DOHH2 (cell line): ENCODE data around the gene CREB1.

Experiments used
- H3F3A ChIP-seq: fragments of 200-600 bp; sonication (generic), shearing (Covaris generic); 2 replicates; pipeline ENCODE4 v1.6.0; 2016; ENCODE audit warnings: antibody characterized with exemption, mild to moderate bottlenecking; ENCODE audit not compliant: control insufficient read depth, insufficient read depth
- H3K27ac ChIP-seq: fragments of 200-600 bp; sonication (generic); 2 replicates; pipeline ENCODE4 v1.5.1; 2014; ENCODE audit warnings: low read depth, mild to moderate bottlenecking, low read length, moderate library complexity
- H3K27me3 ChIP-seq: fragments of 200-600 bp; sonication (generic); 2 replicates; pipeline ENCODE4 v1.6.1; 2014; ENCODE audit warnings: mild to moderate bottlenecking, low read length, mixed read lengths; ENCODE audit not compliant: control insufficient read depth
- H3K36me3 ChIP-seq: fragments of 200-600 bp; sonication (generic); 2 replicates; pipeline ENCODE4 v1.6.1; 2014; ENCODE audit warnings: mild to moderate bottlenecking, low read length, moderate library complexity, mixed read lengths; ENCODE audit not compliant: control insufficient read depth
- H3K4me1 ChIP-seq: fragments of 200-600 bp; sonication (generic); 2 replicates; pipeline ENCODE4 v1.6.1; 2014; ENCODE audit warnings: mild to moderate bottlenecking, low read length, mixed read lengths; ENCODE audit not compliant: control insufficient read depth
- H3K4me2 ChIP-seq: fragments of 200-600 bp; sonication (generic); 2 replicates; pipeline ENCODE4 v1.6.0; 2014; ENCODE audit warnings: mild to moderate bottlenecking, low read length, moderate library complexity
- H3K4me3 ChIP-seq: fragments of 200-600 bp; sonication (generic); 2 replicates; pipeline ENCODE4 v1.5.1; 2014; ENCODE audit warnings: mild to moderate bottlenecking, low read length, mixed read lengths
- H3K79me2 ChIP-seq: fragments of 200-600 bp; sonication (generic); 2 replicates; pipeline ENCODE4 v1.6.1; 2014; ENCODE audit warnings: mild to moderate bottlenecking, low read length, mixed read lengths; ENCODE audit not compliant: control insufficient read depth
- H3K9me2 ChIP-seq: fragments of 200-600 bp; sonication (generic); replicated peaks from 2 replicates; pipeline ENCODE4 v1.6.1; 2014; ENCODE audit warnings: mild to moderate bottlenecking, low read length, mixed read lengths; ENCODE audit not compliant: control insufficient read depth
- H3K9me3 ChIP-seq: fragments of 200-600 bp; sonication (generic); 2 replicates; pipeline ENCODE4 v1.6.1; 2014; ENCODE audit warnings: antibody characterized with exemption, low read length, mixed read lengths; ENCODE audit not compliant: control insufficient read depth, insufficient read depth
- H4K20me1 ChIP-seq: fragments of 200-600 bp; sonication (generic); 2 replicates; pipeline ENCODE4 v1.6.0; 2014; ENCODE audit warnings: low read depth, mild to moderate bottlenecking, antibody characterized with exemption, low read length, moderate library complexity; ENCODE audit not compliant: control insufficient read depth, insufficient read depth
- EZH2phosphoT487 ChIP-seq: fragments of 200-600 bp; sonication (generic); IDR thresholded peaks from 2 replicates; pipeline ENCODE4 v1.6.1; 2017; ENCODE audit warnings: borderline replicate concordance, mild to moderate bottlenecking, antibody characterized with exemption, low read length, moderate library complexity, mixed read lengths
- TF ChIP-seq, protein P1 (sequence below): fragments of 200-600 bp; sonication (generic); IDR thresholded peaks from one replicate; pipeline ENCODE4 v1.5.1; 2014; ENCODE audit warnings: antibody characterized with exemption, mild to moderate bottlenecking, low read depth, low read length; ENCODE audit not compliant: poor library complexity, severe bottlenecking

CREB1 gene

DNA sequence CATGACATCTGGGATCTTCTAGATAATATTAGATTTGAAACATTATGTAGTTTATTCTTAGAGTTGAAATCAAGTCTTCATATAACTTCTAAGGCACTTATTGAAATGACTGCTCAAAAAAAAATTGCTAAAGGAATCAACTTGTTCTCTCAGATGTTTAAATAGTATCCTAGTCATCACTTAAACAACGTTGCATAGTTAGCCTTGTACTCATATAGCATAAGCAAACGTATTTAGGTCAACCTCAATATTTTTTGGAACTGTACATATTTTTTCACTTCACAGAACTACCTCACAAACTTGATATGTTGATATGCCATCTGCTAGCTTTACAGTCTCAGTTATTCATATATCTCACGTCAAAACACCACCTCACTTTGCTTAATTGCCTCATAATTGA, 47.1 kb upstream of the CREB1 start:
- no peaks in the 10 kb centered on the region for H3F3A ChIP-seq
- H3K27me3 ChIP-seq: peaks cover 33% of the 10 kb centered on the region
- no peak overlapping the region for H3K4me3 ChIP-seq
- no peaks in the 10 kb centered on the region for H3K79me2 ChIP-seq
- no peaks in the 10 kb centered on the region for H3K9me2 ChIP-seq
- peaks cover 5% of the 10 kb centered on the region for H3K4me1 ChIP-seq
- no peak overlapping the region for H3K4me2 ChIP-seq
- H3K9me3 ChIP-seq: no peaks in the 10 kb centered on the region
- H3K27ac ChIP-seq: no peak overlapping the region
- H4K20me1 ChIP-seq: no peaks in the 10 kb centered on the region
- no peaks in the 10 kb centered on the region for H3K36me3 ChIP-seq
- TF ChIP-seq EZH2phosphoT487: no peak
- TF ChIP-seq, protein P1, sequence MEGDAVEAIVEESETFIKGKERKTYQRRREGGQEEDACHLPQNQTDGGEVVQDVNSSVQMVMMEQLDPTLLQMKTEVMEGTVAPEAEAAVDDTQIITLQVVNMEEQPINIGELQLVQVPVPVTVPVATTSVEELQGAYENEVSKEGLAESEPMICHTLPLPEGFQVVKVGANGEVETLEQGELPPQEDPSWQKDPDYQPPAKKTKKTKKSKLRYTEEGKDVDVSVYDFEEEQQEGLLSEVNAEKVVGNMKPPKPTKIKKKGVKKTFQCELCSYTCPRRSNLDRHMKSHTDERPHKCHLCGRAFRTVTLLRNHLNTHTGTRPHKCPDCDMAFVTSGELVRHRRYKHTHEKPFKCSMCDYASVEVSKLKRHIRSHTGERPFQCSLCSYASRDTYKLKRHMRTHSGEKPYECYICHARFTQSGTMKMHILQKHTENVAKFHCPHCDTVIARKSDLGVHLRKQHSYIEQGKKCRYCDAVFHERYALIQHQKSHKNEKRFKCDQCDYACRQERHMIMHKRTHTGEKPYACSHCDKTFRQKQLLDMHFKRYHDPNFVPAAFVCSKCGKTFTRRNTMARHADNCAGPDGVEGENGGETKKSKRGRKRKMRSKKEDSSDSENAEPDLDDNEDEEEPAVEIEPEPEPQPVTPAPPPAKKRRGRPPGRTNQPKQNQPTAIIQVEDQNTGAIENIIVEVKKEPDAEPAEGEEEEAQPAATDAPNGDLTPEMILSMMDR: no peak

- H3K27me3 ChIP-seq: peaks cover 33% of the 10 kb centered on the region
- H3K4me1 ChIP-seq: peaks cover 5% of the 10 kb centered on the region
- TF ChIP-seq, protein P1: no peak
- no peak for TF ChIP-seq EZH2phosphoT487
- no peak overlapping the region for H3K27ac ChIP-seq
- H3K4me2 ChIP-seq: no peak overlapping the region
- no peaks in the 10 kb centered on the region for H3K9me2 ChIP-seq
- H3K36me3 ChIP-seq: no peaks in the 10 kb centered on the region
- H4K20me1 ChIP-seq: no peaks in the 10 kb centered on the region
- H3K4me3 ChIP-seq: no peak overlapping the region
- H3F3A ChIP-seq: no peaks in the 10 kb centered on the region
- no peaks in the 10 kb centered on the region for H3K79me2 ChIP-seq
- no peaks in the 10 kb centered on the region for H3K9me3 ChIP-seq
These were observed 46.7 kb upstream of the CREB1 start for GRCh38 chr2:207483066-207483465.

GRCh38 chr2:207483477-207483876, 46.3 kb upstream of the CREB1 start:
- no peaks in the 10 kb centered on the region for H3F3A ChIP-seq
- H3K36me3 ChIP-seq: no peaks in the 10 kb centered on the region
- TF ChIP-seq, protein P1: no peak
- TF ChIP-seq EZH2phosphoT487: no peak
- no peak overlapping the region for H3K4me3 ChIP-seq
- H3K4me1 ChIP-seq: peaks cover 5% of the 10 kb centered on the region
- no peak overlapping the region for H3K4me2 ChIP-seq
- no peaks in the 10 kb centered on the region for H3K9me2 ChIP-seq
- no peak overlapping the region for H3K27ac ChIP-seq
- H3K79me2 ChIP-seq: no peaks in the 10 kb centered on the region
- H3K9me3 ChIP-seq: no peaks in the 10 kb centered on the region
- no peaks in the 10 kb centered on the region for H4K20me1 ChIP-seq
- H3K27me3 ChIP-seq: peaks cover 32% of the 10 kb centered on the region
